ENCODE data around the gene MEF2D.

MEF2D gene

DNA sequence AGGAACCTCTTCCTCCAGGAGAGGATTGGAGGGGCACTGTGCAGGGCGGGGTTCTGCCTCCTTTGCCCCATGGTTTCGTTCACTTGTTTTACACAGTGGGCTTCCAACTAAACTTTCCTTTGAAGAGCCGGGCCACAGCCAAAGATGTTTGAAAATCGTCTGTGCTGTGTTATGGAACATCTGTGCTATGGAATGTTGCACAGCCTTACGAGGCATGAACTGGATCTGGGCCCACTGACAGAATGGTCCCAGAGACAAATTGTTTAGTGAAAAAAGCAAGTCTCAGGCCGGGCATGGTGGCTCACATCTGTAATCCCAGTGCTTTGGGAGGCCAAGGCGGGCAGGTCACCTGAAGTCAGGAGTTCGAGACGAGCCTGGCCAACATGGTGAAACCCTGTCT, 12.6 kb upstream of the MEF2D start:
- H3K9me3 ChIP-seq, result no peaks in the 10 kb centered on the region
- in situ Hi-C loops (cut with MboI; ENCODE audit: low sequenced_read_pairs), result no loop called here
- DNase-seq (ENCODE audit: low spot score in 2 of 2), result no peak
- no peaks in the 10 kb centered on the region for H3K36me3 ChIP-seq (replicated peaks)
- H3K4me3 ChIP-seq, result no peak overlapping the region
- no peaks in the 10 kb centered on the region for H3K4me1 ChIP-seq
- H3K27me3 ChIP-seq (ENCODE audit: low read depth), result no peaks in the 10 kb centered on the region

DNA sequence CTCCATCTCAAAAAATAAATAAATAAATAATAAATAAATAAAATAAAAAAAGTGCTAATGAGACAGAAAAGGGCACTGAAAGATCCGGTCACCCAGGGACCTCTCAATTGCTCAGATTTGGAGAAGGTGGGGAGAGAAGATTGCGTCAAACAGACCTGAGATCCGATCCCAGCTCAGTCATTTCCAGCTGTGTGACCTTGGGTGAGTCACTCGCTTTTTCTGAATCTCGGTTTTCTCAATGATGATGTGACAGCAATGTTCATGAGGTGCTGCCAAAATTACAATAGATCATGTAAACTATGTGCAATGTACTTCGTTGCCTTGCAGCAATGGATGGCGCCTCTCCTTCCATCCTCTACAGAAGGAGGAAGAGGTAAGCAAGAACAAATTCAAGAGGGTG, 11.1 kb upstream of the MEF2D start:
- DNase-seq (ENCODE audit: low spot score in 2 of 2), result no peak
- H3K4me1 ChIP-seq, result no peaks in the 10 kb centered on the region
- no peak overlapping the region for H3K4me3 ChIP-seq
- no peaks in the 10 kb centered on the region for H3K36me3 ChIP-seq (replicated peaks)
- H3K9me3 ChIP-seq, result no peaks in the 10 kb centered on the region
- in situ Hi-C loops (cut with MboI; ENCODE audit: low sequenced_read_pairs), result no loop called here
- H3K27me3 ChIP-seq (ENCODE audit: low read depth), result no peaks in the 10 kb centered on the region

DNA sequence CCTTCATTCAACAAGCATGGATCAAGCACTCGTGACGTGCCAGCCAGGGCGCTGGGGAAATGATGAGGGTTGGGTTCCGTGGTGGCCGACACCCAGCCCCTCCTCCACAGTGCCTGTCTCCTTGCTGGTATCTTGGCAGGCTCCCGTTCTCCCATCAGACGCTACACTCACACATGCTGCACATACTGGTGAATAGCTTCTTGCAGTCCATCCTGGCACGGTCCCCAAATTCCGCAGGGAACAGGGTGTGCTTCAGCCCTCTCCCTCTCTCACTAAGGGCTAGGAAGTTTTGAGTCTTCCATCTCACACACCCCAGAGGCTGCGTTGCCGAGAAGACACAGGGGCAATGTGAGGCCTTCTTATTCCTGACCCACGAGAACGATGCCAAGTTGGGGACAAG, 10.1 kb upstream of the MEF2D start:
- in situ Hi-C loops (cut with MboI; ENCODE audit: low sequenced_read_pairs), result no loop called here
- Histone ChIP-seq H3K36me3 (replicated peaks) (no peaks in the 10 kb centered on the region), H3K4me3 (no peak overlapping the region), H3K4me1 (peaks cover under 1% of the 10 kb centered on the region), H3K27me3 (ENCODE audit: low read depth) (no peaks in the 10 kb centered on the region), H3K9me3 (no peaks in the 10 kb centered on the region)
- no peak for DNase-seq (ENCODE audit: low spot score in 2 of 2)

DNA sequence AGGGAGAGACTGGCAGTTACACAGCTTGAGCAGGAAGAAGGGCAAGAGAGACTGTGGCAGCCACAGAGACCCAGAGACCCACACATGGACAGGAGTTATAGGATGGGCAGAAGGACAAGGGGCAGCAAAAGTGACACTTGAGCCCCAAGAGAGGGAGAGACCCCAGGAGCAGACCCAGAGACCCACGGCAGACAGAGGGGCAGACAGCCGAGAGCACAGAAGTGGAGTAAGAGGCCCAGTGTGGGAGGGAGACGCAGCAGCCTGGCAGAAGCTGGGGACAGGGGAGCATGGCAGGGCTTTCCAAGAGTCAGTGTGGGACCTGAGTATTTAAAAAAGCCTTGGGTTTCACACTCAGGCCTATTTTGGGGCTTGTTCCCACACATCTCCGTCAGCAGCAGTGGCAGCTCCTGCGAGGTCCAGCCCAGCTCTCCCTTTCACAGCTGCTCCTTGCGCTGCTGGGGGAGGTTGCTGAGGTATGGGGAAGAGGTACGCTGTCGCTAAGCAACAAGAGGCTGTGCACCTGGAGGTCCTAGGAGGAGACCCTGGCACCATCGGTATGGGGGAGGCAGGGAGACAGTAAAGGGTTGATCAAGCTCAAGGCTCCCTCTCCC, 9.0 kb upstream of the MEF2D start:
- no peak overlapping the region for H3K4me3 ChIP-seq
- H3K36me3 ChIP-seq (replicated peaks), result no peaks in the 10 kb centered on the region
- H3K9me3 ChIP-seq, result no peaks in the 10 kb centered on the region
- in situ Hi-C loops (cut with MboI; ENCODE audit: low sequenced_read_pairs), result no loop called here
- DNase-seq (ENCODE audit: low spot score in 2 of 2), result no peak
- H3K4me1 ChIP-seq, result peaks cover 8% of the 10 kb centered on the region
- H3K27me3 ChIP-seq (ENCODE audit: low read depth), result no peaks in the 10 kb centered on the region

DNA sequence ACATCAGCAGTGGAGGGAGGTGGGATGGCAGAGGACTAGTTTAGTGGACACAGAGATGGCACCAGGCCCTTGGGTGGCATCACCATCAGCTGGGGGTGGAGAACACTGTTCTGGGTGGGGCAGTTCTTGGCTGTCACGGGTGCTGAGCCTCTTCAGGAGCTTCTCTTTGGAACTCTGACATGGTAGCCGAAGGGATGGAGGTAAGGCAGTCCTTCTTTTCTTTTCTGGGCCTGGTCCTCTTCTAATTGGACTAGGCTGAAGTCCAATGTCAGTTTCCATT, 8.3 kb upstream of the MEF2D start:
- H3K36me3 ChIP-seq (replicated peaks), result no peaks in the 10 kb centered on the region
- in situ Hi-C loops (cut with MboI; ENCODE audit: low sequenced_read_pairs), result no loop called here

DNA sequence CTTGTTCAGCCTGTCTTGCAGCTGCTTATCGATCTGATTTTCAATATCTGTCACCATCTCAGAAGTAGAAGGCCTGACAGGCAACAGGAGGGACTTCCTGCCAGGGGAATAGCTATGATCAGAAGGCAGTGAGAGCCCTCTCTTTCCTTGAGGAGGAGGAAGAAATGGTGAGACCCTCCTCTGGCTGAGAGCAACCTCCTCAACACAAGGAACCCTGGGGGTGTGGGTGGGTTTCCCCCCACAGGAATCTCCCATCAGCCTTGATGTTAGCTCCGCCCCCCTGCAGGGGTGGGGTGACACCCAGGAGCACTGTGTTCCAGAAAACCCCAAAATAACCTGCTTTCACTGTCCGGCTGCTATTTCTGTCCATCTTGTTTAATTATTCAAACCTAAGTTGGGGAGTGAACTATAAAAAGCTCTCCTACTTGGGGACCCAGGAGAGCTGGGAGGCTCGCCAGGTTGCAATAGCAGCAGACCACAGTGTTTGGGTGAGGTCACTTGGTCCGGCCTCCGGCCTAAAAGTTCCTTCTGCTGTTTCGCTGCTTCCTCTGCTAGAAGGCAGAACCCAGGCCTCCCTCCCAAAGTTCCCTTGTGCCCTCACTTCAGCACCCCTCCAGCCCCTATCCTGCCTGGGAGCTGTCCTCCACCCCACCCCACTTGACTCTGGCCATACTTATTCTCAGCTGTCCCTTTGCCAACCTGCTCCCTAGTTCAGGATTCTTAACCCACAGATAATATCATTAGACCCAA, 7.8 kb upstream of the MEF2D start:
- in situ Hi-C loops (cut with MboI; ENCODE audit: low sequenced_read_pairs), result no loop called here
- Histone ChIP-seq H3K27me3 (ENCODE audit: low read depth) (no peaks in the 10 kb centered on the region), H3K36me3 (replicated peaks) (no peaks in the 10 kb centered on the region), H3K9me3 (no peaks in the 10 kb centered on the region), H3K4me1 (peaks cover 11% of the 10 kb centered on the region), H3K4me3 (no peak overlapping the region)
- no peak for DNase-seq (ENCODE audit: low spot score in 2 of 2)

More for the DNA sequence above, 8.3 kb upstream of the MEF2D start:
- Histone ChIP-seq H3K4me1 (peaks cover 11% of the 10 kb centered on the region), H3K4me3 (no peak overlapping the region), H3K27me3 (ENCODE audit: low read depth) (no peaks in the 10 kb centered on the region), H3K9me3 (no peaks in the 10 kb centered on the region)
- no peak for DNase-seq (ENCODE audit: low spot score in 2 of 2)

DNA sequence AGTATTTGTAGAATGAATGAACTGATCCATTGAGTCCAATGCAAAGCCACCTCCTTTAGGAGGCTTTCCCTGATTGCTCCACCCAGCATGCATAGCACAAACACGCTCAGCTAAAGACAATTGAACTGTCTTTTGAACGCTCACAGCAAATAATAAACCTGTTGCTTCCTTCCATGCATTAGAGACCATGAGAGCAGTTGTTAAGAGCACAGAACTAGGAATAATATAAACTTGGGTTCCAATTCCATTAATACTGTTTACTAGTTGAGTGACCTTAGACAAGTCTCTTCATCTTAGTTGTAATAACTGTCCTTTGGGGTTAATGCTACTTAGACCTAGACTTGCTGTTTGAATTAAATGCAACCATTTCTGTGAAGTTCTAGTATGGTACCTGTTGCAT, 5.9 kb upstream of the MEF2D start:
- peaks cover 14% of the 10 kb centered on the region for H3K4me1 ChIP-seq
- in situ Hi-C loops (cut with MboI; ENCODE audit: low sequenced_read_pairs), result no loop called here
- no peak overlapping the region for H3K4me3 ChIP-seq
- no peaks in the 10 kb centered on the region for H3K9me3 ChIP-seq
- peak in 1 of 2 experiments; percentile 2 for DNase-seq (ENCODE audit: low spot score in 2 of 2)
- no peaks in the 10 kb centered on the region for H3K36me3 ChIP-seq (replicated peaks)
- no peaks in the 10 kb centered on the region for H3K27me3 ChIP-seq (ENCODE audit: low read depth)

DNA sequence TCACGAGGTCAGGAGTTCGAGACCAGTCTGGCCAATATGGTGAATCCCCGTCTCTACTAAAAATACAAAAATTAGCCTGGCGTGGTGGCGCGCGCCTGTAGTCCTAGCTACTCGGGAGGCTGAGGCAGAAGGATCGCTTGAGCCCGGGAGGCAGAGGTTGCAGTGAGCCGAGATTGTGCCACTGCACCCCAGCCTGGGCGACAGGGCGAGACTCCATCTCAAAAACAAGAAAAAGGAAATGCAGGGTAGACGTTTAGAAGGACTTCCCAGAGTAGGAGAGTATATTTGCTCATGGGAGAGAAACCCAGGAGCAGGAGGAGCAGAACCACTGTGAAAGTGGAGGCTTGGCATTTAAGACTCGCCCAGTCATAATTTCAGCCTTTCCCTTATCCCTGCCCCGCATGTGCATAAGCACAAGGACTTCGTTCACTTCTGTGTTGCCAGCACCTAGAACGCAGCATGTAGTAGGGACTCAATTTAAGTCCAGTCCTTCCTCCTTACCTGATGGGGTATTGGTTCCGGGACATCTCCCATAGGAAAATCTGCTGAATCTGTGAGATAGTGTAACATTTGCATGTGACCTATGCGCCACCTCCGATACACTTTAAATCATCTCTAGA, 5.2 kb upstream of the MEF2D start:
- peak in 1 of 2 experiments; percentile 1 for DNase-seq (ENCODE audit: low spot score in 2 of 2)
- no peak overlapping the region; the same call in 1 of the 2 replicates for H3K4me3 ChIP-seq
- in situ Hi-C loops (cut with MboI; ENCODE audit: low sequenced_read_pairs), result no loop called here
- H3K9me3 ChIP-seq, result no peaks in the 10 kb centered on the region
- peaks cover 20% of the 10 kb centered on the region for H3K4me1 ChIP-seq
- H3K27me3 ChIP-seq (ENCODE audit: low read depth), result no peaks in the 10 kb centered on the region
- H3K36me3 ChIP-seq (replicated peaks), result no peaks in the 10 kb centered on the region

DNA sequence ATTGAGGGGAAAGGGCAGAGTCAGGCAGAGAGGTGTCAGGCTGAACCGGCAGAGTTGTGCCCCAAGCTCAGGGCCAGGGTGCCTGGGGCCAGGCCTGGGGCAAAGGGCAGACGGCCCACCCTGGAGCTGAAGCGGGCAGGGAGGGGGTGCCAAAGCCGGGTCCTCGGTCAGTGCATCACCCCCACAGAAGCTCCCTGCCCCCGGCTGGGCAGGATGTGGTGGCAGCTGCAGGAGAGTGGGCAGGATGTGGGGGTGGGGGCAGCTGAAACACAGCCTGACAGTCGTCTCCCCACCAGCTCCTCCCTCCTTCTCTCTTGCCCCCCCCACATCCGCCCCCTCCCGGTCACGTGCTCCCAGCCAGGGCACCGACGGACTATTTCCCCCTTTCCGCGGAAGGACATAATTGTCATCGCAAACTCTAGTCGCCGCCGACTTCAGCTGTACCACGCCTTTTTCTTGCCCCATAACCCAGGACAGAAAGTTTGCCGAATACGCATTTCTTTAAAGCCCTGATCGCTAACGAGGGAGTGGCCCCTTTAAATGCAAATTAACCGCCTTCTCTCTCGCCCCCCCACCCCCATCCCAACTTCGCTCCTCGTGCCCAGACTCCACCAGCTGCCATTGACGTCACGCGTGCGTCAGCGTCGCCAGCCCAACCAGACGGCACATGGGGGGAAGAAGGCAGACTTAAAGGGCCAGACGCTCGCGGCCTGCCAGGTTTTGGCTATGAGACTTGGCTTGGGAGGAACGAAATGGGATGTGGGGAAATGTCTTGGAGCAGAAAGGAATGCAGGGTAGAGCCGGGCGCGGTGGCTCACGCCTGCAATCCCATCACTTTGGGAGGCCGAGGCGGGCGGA, 4.5 kb upstream of the MEF2D start:
- Histone ChIP-seq H3K27me3 (ENCODE audit: low read depth) (no peaks in the 10 kb centered on the region), H3K9me3 (no peaks in the 10 kb centered on the region), H3K36me3 (replicated peaks) (no peaks in the 10 kb centered on the region), H3K4me3 (peak overlapping the region; percentile 13), H3K4me1 (peaks cover 20% of the 10 kb centered on the region)
- peak; percentile 93 to 99 for DNase-seq (ENCODE audit: low spot score in 2 of 2)
- in situ Hi-C loops (cut with MboI; ENCODE audit: low sequenced_read_pairs), result no loop called here

DNA sequence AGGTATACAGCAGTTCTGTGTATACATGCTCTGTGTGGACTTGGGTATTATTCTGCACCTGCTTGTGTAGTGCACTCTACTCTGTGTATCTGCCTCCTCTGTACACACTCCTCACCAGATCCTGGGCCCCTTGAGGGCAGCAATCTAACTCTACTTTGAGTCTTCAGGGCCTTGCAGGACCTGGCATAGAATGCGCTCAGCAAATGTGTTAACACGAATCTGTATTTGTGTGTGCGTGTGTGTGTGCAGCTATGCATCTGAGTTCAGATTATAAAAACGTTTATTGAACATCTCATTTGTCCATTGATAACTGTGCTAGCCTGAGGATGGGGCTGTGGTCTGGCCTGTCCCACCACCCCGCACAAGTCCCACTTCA, 3.9 kb upstream of the MEF2D start:
- no peaks in the 10 kb centered on the region for H3K27me3 ChIP-seq (ENCODE audit: low read depth)
- no peaks in the 10 kb centered on the region for H3K9me3 ChIP-seq
- H3K4me1 ChIP-seq, result peaks cover 20% of the 10 kb centered on the region
- peak overlapping the region; percentile 13 for H3K4me3 ChIP-seq
- peak in 1 of 2 experiments; percentile 2 for DNase-seq (ENCODE audit: low spot score in 2 of 2)
- in situ Hi-C loops (cut with MboI; ENCODE audit: low sequenced_read_pairs), result no loop called here
- no peaks in the 10 kb centered on the region for H3K36me3 ChIP-seq (replicated peaks)

DNA sequence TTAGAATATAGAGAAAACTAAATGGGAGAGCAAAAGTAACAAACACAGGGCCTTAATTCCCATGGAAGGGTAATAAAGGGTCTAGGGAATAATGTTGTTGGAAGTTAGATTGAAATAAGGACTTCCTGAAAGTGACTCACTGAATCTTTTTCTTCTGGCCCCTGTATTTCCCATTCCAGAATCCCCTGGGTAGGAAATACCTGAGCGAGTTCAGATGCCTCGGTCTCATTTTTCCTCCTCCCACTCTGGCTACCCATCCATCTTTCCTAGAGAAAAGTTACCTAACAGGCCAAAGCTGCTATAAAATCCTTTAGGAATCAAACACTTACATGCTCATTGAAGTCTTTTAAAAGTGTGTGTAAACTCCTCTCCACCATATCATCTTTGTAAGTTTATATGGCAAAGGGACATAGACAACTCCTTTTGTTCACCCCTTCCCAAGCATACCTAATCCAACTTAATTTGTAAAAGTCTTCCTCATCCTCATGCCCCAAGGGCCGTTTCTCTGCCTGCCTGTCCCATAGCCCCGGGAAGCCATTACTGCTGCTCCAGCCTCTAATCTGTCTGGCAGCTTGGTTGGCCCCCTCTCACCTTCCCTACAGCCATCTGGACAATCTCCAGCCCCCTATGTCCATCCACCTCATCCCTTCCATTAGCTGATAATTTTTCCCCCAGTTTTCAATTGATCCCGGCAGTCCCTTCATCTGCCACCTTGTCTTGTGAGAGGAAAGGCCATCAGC, 3.3 kb upstream of the MEF2D start:
- no peaks in the 10 kb centered on the region for H3K36me3 ChIP-seq (replicated peaks)
- H3K4me1 ChIP-seq, result peaks cover 25% of the 10 kb centered on the region
- DNase-seq (ENCODE audit: low spot score in 2 of 2), result peak in 1 of 2 experiments; percentile 2
- no peak overlapping the region for H3K4me3 ChIP-seq
- no peaks in the 10 kb centered on the region for H3K9me3 ChIP-seq
- in situ Hi-C loops (cut with MboI; ENCODE audit: low sequenced_read_pairs), result no loop called here
- H3K27me3 ChIP-seq (ENCODE audit: low read depth), result no peaks in the 10 kb centered on the region

DNA sequence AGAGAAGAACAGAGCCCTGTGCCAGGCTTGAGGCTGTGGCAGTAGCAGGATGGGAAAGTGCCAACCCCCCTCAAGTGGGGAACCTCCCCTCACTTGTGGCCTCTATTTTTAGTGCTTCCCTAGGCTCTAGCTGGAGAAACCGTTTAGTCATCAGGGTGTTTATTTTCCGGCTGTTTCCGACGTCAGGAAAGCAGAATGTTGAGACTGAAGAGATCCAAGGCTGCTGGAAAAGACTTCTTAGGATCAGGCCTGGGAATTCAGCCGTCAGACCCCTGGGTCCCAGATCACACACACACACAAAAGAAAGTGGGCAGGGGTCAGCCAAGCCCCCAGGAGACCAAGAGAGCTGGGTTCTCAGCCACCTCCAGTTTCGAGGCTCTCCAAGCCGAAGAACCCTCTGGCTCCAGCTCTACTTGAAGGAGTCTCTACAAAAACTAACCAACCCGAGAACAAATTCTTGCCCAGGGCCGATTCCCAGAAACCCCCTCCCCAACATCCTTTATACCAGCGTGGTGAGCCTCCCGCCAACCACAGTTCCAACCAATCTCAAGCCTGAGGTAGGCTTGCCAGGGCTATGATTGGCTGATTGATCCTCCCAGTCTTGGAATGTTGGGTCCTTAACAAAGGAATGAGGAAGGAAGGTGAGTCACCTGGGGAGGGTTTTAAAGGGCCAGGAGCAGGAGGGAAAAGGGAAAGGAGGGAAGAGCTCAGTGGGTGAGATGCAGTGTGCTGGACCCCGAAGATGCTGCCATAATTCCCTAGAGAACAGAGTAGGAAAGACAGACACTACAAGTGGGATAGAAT, 2.5 kb upstream of the MEF2D start:
- DNase-seq (ENCODE audit: low spot score in 2 of 2), result peak in 1 of 2 experiments; percentile 1
- no peaks in the 10 kb centered on the region for H3K27me3 ChIP-seq (ENCODE audit: low read depth)
- H3K36me3 ChIP-seq (replicated peaks), result no peaks in the 10 kb centered on the region
- no peak overlapping the region for H3K4me3 ChIP-seq
- in situ Hi-C loops (cut with MboI; ENCODE audit: low sequenced_read_pairs), result no loop called here
- H3K4me1 ChIP-seq, result peaks cover 28% of the 10 kb centered on the region
- H3K9me3 ChIP-seq, result no peaks in the 10 kb centered on the region

Data from HAP-1 (cell line).